HG03039 (cell line): Measurements from ENCODE around the gene HGF.
"Not testable (repeated sequence)": the region's sequence is repeated elsewhere in the genome, so short reads cannot be mapped to it uniquely, and the experiment has no call there.

Source experiments
- ATAC-seq: cut with Tn5 transposase; IDR thresholded peaks from one replicate; pipeline ENCODE4 v1.9.1; 2021; ENCODE audit warnings: mild to moderate bottlenecking, moderate library complexity; ENCODE audit not compliant: unreplicated experiment

Gene HGF

GRCh38 chr7:81769891-81770727 is at the start of gene HGF:
TSS of gene HGF (minus strand) at chr7:81770047. CDS start at chr7:81769971, 76 bp downstream.
- no peak for ATAC-seq

- no peak for ATAC-seq
These were observed 46.5 kb upstream of the HGF start for GRCh38 chr7:81816312-81816711.

DNA sequence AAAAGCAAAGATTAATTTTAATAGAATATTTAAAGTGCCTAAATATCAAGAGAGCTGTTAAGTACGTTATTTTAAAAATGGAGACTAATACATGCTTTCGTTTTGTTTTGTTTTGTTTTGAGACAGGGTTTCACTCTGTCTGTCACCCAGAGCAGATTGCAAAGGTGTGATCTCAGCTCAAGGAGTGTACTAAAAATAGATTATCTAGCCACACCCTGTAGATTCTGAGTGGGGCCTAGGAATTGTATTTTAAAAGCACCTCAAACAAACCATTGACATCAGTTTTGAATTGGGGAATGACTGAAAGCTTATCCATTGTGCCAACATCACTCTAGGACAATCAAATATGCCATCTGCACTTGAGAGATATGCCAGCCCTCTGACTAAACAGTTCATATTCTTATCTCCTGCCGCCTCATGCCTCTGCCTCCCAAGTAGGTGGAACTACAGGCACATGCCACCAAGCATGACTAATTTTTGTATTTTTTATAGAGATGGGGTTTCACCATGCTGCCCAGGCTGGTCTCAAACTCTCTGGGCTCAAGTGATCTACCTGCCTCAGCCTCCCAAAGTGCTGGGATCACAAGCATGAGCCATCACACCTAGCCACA is 43.1 kb upstream of the HGF start:
- ATAC-seq: peak; percentile 97

GRCh38 chr7:81811956-81812865 is 42.4 kb upstream of the HGF start:
- peak; percentile 41 for ATAC-seq

DNA sequence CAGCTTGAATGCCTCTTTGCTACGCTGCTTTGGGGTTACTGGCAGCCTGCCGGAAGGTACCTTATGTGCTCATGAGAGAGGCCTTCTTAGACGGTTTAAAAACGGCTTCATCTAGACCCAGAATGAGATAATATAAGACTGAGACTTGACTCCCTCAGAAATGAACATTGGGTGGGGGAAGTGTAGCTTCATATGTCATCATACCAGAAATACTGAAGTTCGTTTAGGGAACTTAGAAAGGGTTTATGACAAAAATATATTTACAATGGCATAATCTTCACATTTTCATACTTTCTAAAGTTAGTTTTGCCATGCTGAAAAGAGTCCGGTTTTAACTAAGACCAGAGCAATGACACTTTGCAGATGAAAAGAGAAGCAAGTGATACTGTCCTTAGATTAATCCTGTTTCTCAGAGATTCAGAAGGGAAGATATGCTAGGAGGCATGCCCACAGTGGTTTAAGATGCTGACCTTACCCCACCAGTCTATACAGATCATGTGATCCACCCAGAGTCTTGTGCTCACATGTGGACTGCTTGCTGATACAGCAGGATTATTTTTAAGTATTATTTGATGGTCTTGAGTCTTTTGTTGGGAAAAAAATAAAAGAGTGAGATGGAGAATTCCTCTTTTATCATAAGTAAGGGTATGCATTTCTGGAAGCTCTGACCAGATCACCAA is 40.8 kb upstream of the HGF start:
- no peak for ATAC-seq

DNA sequence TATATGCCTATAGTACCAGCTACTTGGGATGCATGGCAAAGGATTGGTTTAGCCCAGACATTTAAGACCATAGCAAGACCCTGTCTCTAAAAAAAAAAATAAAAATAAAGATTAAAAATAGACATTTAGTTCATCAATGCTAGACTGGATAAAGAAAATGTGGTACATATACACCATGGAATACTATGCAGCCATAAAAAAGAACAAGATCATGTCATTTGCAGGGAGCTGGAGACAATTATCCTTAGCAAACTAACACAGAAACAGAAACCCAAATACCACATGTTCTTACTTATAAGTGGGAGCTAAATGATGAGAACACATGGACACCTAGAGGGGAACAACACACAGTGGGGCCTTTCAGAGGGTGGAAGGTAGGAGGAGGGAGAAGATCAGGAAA is 38.5 kb upstream of the HGF start:
- not testable (repeated sequence) for ATAC-seq

DNA sequence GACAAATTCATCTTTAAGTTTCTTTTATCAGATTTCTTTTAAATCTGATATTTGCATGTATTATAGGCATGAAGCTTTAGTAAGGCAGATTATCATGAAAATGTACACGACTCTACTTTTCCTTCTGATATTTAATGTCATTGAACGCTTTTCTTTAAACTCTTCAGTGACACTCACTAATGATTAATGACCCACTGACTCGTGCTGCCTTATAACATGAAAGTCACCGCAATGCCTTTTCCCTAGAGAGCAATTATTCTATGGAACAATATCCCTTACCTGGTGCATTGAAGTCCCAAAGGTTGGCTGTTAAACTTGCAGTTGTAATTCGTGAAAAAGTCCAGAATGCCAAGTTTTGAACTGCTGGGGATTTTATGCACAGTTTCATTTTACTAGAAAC is 33.4 kb upstream of the HGF start:
- no peak for ATAC-seq

DNA sequence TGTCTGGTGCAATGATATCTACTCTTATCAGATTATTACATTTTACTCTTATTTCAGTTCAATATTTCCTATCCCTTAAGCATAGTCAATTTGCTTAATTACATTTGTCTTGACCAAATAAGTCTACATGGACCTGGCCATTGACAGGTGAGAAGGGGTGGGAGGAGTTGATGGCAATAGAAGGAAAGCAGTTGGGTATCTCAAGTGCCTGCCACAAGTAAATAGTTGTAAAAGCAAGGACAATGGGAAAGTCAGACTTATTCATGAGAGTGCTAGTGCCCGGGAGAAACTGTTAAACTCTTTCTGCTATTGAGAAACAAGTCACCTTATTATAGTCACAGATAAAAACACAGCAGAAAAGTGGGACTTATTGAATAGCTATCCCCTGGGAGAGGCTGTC is 32.4 kb upstream of the HGF start:
- ATAC-seq: no peak

DNA sequence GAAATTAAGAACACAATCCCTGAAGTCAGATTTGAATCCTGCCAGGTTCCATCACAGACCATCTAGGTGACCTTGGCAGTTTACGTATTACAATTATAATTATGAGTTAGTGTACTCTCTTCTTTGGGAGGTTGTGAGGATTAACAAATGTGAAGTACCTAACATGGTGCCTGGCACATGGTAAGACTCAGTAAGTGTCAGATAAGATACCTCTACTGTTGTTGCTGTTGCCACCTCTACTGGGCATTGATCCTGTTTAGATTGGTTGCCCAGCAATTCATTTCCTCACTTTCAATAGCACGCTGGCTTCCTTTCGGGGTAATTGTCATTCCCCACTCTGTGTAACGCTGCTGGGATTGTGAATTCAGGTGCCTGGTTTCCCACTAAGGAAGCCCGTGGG is 31.7 kb upstream of the HGF start:
- no peak for ATAC-seq

DNA sequence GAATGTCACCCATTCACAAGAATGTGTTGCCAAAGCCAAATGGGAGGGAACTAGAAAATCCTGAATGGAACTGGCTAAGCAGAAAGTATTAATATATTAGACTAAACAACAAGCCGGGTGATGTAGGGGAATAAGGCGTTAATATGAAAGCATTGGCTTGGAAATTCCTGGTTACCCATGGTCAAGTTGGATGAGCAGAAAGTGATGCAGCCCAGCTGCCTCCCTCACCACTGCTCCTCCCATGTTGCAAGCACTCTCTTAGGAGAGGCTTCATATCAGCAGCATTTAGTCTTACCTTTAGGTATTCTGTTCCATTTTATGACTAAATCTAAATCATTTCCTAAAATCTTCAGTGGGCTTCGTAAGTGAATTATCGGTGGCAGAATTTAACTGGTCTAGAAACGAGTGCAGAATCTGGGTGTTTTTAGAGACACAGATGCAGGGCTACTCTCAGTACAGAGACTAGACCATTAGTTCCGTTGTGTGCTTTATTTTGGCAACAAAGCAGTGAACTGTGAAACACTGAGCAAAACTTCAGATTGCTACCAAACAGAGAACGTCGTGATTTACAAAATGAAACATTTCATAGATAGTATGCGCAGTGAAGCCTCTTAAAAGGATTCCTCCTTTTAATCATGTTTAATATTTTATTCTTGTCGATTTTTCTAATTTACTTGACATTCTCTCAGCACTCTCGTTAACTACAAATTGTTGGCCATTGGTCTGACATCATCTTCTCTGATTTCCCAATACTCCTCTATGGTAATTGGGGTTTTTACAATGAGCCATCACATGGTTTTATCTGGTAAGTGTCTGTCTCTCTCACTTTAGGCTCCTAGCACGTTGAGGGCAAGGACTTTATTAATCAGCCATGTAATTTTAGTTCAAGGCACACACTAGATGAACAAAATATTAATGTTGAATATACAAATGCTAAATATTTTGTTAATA is 22.0 kb upstream of the HGF start:
- no peak for ATAC-seq

DNA sequence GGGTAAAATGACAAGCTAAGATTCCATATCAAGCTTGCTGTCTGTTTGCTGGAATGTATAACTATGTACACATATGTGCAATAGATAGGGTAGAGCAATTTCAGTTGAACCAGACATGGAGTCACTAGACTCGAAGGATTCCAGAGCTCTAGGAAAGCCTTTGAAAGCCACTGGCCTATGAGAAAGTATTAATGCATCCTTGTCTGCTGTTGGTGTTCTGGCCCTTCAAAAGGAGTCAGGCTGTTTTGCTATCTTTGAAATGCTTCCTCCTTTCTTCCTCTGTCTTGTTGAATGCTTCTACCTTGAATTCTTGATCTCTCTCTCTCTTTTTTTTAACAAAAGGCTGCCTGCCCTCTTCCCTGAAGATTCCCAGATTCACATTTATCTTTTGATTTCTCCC is 20.8 kb upstream of the HGF start:
- ATAC-seq: no peak

DNA sequence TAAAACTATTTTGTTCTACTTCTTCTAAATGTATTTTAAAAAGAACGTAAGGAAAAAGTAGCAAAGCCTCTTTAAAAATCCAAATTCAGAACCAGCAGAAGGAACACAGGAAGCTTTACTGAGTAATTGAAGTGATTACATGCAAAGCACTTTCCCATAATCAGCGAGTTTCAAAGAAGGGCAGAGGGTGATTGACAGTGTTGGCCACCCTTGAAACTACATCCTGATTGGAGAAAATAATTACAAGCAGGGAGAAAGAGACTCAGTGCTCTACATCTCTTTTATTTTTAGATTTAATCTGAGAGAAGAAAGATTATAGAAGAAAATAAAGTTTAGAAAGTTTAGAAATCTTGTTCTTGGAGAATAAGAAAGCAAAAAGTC is 20.3 kb upstream of the HGF start:
- no peak for ATAC-seq

- ATAC-seq: no peak
These were observed 19.7 kb upstream of the HGF start for GRCh38 chr7:81789406-81790119.

- ATAC-seq: no peak
These were observed 18.4 kb upstream of the HGF start for GRCh38 chr7:81788246-81788645.

DNA sequence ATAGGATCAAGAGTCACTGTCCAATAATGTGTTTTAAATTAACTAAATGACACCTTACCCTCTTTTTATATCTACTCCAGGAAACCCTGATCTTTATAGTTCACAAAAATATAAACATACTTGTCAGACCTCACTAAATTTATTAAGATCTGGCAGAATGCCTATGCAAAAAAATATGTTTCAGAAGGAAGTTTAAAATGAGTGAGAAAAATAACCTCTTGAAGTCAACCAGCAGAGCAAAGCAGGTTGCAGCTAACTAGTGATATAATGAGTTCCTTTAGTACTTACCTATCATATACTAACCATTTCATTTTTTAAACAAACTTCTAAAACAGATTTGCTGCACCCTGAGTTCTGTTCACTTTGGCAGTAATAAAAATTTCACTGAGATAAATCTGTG is 14.0 kb upstream of the HGF start:
- ATAC-seq: no peak

- no peak for ATAC-seq
These were observed 11.3 kb upstream of the HGF start for GRCh38 chr7:81780914-81781693.

DNA sequence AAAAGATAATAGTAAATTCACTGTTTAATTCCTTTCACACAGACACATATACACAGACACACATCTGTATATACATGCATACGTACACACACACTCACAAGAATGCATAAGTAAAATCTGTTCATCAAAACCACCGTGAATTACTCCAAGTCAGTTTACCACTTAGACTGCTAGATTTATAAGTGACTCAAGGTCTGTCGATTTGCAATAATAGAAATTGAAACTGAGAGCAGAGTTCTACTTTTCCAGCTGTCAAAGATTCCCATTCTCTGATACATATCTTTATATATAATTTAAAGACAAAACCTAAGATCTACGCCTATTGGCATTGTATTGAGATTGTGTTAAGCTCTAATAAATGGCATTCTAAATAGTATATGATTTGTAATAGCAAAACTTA is 9.9 kb upstream of the HGF start:
- no peak for ATAC-seq

DNA sequence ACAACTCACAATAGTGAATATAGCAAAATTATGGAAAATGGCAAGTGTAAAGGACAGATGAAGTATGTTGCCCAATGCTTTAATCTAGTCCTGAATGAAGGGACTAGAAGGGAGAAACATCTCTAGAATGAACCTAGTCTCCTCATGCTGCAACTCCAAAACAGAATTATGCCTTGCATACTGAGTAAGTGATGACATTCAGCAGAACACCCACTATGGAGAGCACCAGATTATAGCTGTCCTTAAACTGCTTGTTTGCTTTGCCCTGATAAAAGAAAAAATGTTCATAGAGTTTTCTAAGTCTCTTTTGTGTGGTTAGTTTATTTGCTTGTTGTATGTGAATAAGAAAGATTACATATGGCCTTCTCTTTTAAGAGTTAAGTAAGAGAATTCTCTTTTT is 7.8 kb upstream of the HGF start:
- ATAC-seq: no peak
